ENCODE measurements around the gene CPSF4L. TPM values are rescaled to one million over a fixed set of nuclear protein-coding genes. Genes with fewer than 3 reads are reported as not detected.
A peak's percentile ranks its signal among the peaks of the same experiment; 100 is the strongest.

CPSF4L gene
- total RNA-seq, 1 experiment from 2014 or later = not detected

DNA sequence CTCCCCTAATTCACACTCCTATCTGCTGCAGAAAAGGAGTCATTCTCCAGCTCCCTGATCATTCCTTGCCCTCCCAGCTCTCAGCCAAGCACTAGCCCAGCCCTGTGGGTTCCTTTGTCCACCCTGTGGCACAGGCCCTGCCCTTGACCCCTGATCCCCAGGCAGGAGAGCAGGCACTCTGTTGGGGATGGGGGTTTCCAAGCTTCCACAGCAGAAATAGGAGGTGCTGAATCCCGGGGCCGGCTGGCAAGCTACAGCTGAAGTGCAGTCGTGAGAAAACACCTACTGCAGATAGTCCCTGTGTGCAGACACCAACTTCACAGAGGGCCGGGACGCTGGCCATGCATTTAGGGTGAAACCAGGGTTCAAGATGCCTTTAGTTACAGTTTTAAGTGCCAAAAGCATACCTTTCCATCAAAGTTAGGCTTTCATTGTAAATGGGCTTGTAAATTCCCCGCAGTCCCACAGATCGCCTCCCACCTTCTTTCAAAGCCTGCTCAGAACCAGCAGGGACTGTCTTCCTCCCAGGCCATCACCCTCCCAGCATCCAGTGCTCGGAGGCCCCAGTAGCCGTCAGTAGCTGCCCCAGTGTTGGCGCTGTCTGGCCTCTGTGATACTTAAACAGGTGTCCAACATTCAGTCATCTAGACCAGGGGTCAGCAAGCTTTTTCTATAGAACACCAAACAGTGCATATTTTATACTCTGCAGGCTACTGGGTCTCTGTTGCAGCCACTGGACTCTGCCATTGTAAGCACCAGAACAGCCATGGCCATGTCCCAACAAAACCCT is 10.6 kb downstream of the CPSF4L start:
- BruUV-seq (replicated peaks) = no TSS peak
- no peak for DNase-seq (ENCODE audit: low read depth, low spot score)
- Histone ChIP-seq H3K27ac (ENCODE audit: low read length) (no peak overlapping the region), H3K4me3 (ENCODE audit: low read depth in 2 of 2, low read length in 2 of 2) (no peak overlapping the region), H3K36me3 (ENCODE audit: control insufficient read depth, insufficient read depth, low read length) (peaks cover 11% of the 10 kb centered on the region), H3K9me3 (ENCODE audit: control insufficient read depth, insufficient read depth, low read depth, low read length) (no peaks in the 10 kb centered on the region), H3K4me1 (ENCODE audit: control insufficient read depth, insufficient read depth, low read length) (peaks cover 4% of the 10 kb centered on the region; the same call in 1 of the 2 replicates), H3K27me3 (ENCODE audit: control insufficient read depth, insufficient read depth, low read length) (no peaks in the 10 kb centered on the region)
- TF ChIP-seq, protein P1, sequence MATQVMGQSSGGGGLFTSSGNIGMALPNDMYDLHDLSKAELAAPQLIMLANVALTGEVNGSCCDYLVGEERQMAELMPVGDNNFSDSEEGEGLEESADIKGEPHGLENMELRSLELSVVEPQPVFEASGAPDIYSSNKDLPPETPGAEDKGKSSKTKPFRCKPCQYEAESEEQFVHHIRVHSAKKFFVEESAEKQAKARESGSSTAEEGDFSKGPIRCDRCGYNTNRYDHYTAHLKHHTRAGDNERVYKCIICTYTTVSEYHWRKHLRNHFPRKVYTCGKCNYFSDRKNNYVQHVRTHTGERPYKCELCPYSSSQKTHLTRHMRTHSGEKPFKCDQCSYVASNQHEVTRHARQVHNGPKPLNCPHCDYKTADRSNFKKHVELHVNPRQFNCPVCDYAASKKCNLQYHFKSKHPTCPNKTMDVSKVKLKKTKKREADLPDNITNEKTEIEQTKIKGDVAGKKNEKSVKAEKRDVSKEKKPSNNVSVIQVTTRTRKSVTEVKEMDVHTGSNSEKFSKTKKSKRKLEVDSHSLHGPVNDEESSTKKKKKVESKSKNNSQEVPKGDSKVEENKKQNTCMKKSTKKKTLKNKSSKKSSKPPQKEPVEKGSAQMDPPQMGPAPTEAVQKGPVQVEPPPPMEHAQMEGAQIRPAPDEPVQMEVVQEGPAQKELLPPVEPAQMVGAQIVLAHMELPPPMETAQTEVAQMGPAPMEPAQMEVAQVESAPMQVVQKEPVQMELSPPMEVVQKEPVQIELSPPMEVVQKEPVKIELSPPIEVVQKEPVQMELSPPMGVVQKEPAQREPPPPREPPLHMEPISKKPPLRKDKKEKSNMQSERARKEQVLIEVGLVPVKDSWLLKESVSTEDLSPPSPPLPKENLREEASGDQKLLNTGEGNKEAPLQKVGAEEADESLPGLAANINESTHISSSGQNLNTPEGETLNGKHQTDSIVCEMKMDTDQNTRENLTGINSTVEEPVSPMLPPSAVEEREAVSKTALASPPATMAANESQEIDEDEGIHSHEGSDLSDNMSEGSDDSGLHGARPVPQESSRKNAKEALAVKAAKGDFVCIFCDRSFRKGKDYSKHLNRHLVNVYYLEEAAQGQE (IDR thresholded peaks at IDR 0.05; ENCODE audit: insufficient read depth in 1 of 2, low read depth in 2 of 2, low read length in 1 of 2) = no peak
- TF ChIP-seq SIN3A (IDR thresholded peaks at IDR 0.05; ENCODE audit: borderline replicate concordance, insufficient read depth, low read depth, low read length) (no peak), TCF7L2 (IDR thresholded peaks at IDR 0.05; ENCODE audit: low read depth, low read length) (no peak), POLR2AphosphoS5 (IDR thresholded peaks at IDR 0.05; ENCODE audit: low read depth, low read length) (no peak)
- TF ChIP-seq, protein P2, sequence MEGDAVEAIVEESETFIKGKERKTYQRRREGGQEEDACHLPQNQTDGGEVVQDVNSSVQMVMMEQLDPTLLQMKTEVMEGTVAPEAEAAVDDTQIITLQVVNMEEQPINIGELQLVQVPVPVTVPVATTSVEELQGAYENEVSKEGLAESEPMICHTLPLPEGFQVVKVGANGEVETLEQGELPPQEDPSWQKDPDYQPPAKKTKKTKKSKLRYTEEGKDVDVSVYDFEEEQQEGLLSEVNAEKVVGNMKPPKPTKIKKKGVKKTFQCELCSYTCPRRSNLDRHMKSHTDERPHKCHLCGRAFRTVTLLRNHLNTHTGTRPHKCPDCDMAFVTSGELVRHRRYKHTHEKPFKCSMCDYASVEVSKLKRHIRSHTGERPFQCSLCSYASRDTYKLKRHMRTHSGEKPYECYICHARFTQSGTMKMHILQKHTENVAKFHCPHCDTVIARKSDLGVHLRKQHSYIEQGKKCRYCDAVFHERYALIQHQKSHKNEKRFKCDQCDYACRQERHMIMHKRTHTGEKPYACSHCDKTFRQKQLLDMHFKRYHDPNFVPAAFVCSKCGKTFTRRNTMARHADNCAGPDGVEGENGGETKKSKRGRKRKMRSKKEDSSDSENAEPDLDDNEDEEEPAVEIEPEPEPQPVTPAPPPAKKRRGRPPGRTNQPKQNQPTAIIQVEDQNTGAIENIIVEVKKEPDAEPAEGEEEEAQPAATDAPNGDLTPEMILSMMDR (IDR thresholded peaks at IDR 0.05) = no peak
- intact Hi-C loops (cut with micrococcal nuclease; ENCODE audit: unreplicated experiment) = no loop called here
- ATAC-seq = 0 out of 2 replicates have a peak, but pooled peaks have one; percentile 25
- in situ Hi-C loops (cut with HindIII; ENCODE audit: low pct_unique_long_range_greater_than_20kb, low sequenced_read_pairs) = no loop called here
- POLR2A ChIA-PET = no interaction called here
- CTCF ChIA-PET = interaction anchor here (0.6 to 1.1 kb wide), 2 partner anchors 30 to 119 kb away, joined by 3 to 5 read pairs; no protein-coding TSS in a partner anchor

DNA sequence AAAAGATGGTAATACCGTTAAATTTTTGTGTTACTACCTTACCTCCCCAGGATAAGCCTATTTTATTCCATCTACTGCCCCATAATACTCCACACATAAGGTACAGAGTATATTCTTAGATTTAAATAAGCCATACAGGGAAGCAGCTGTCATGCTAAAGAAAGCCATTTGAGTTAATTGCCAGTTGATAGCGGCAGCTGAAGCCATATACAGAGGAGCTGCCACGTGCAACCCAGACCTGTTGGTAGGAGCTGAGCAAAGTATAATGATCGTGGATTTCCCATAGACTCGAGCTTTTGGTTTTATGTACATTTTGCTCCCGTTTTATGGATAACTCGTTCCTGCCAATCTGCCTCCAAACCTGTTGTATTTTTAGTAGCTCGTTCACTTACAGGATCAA is 12.0 kb downstream of the CPSF4L start:
- BruUV-seq (replicated peaks) = no TSS peak
- TF ChIP-seq TCF7L2 (IDR thresholded peaks at IDR 0.05; ENCODE audit: low read depth, low read length) = no peak
- TF ChIP-seq, protein P1 (IDR thresholded peaks at IDR 0.05; ENCODE audit: insufficient read depth in 1 of 2, low read depth in 2 of 2, low read length in 1 of 2) = no peak
- TF ChIP-seq, protein P2 (IDR thresholded peaks at IDR 0.05) = no peak
- TF ChIP-seq SIN3A (IDR thresholded peaks at IDR 0.05; ENCODE audit: borderline replicate concordance, insufficient read depth, low read depth, low read length) = no peak
- TF ChIP-seq POLR2AphosphoS5 (IDR thresholded peaks at IDR 0.05; ENCODE audit: low read depth, low read length) = no peak
- H3K36me3 ChIP-seq (ENCODE audit: control insufficient read depth, insufficient read depth, low read length) = peaks cover 11% of the 10 kb centered on the region
- H3K9me3 ChIP-seq (ENCODE audit: control insufficient read depth, insufficient read depth, low read depth, low read length) = no peaks in the 10 kb centered on the region
- ChIA-PET POLR2A (no interaction called here), CTCF (interaction anchor here (0.5 to 1.1 kb wide), 3 partner anchors 48 to 758 kb away, joined by 3 to 7 read pairs (median 5); no protein-coding TSS in a partner anchor)
- intact Hi-C loops (cut with micrococcal nuclease; ENCODE audit: unreplicated experiment) (no loop called here), in situ Hi-C loops (cut with HindIII; ENCODE audit: low pct_unique_long_range_greater_than_20kb, low sequenced_read_pairs) (no loop called here)
- no peak overlapping the region for H3K27ac ChIP-seq (ENCODE audit: low read length)
- no peak for ATAC-seq
- H3K27me3 ChIP-seq (ENCODE audit: control insufficient read depth, insufficient read depth, low read length) = no peaks in the 10 kb centered on the region
- no peaks in the 10 kb centered on the region for H3K4me1 ChIP-seq (ENCODE audit: control insufficient read depth, insufficient read depth, low read length)
- no peak for DNase-seq (ENCODE audit: low read depth, low spot score)
- no peak overlapping the region for H3K4me3 ChIP-seq (ENCODE audit: low read depth in 2 of 2, low read length in 2 of 2)

All from Panc1 (cell line).